ENCODE measurements around the gene CRACR2A. TPM values are rescaled to one million over a fixed set of nuclear protein-coding genes. Genes with fewer than 3 reads are reported as not detected.

Gene CRACR2A
- total and polyA plus RNA-seq, 10 of the 15 experiments (the other 5 are each of a cell fraction or from before 2014, with no cell fraction given): 2.1 to 18.0 (median 13.2) TPM

- no peak for TF ChIP-seq HSF1 (IDR thresholded peaks at IDR 0.05; ENCODE audit: low read depth, low read length)
- no peak for TF ChIP-seq SUPT20H (IDR thresholded peaks at IDR 0.05; ENCODE audit: borderline replicate concordance, control insufficient read depth, low read depth, low read length)
- TF ChIP-seq IRF5 (IDR thresholded peaks at IDR 0.05; ENCODE audit: borderline replicate concordance): no peak
- TF ChIP-seq ZNF207 (IDR thresholded peaks at IDR 0.05; ENCODE audit: borderline replicate concordance): peak; percentile 35; the same call in 1 of the 2 replicates
- no peak for TF ChIP-seq ZNF384 (IDR thresholded peaks at IDR 0.05; ENCODE audit: borderline replicate concordance, low read depth, low read length)
- TF ChIP-seq CTCF (IDR thresholded peaks at IDR 0.05 in 2 of 3, conservative IDR thresholded peaks at IDR 0.05 in 1 of 3; ENCODE audit: control insufficient read depth in 2 of 3, extremely low read depth in 1 of 3, insufficient read depth in 1 of 3, low read depth in 3 of 3, low read length in 3 of 3): peak; percentile 76 to 82 (median 80)
- no peak for TF ChIP-seq MEF2A (IDR thresholded peaks at IDR 0.05; ENCODE audit: insufficient read depth, low read depth, low read length)
- no peak for TF ChIP-seq JUNB (IDR thresholded peaks at IDR 0.05)
- TF ChIP-seq SUZ12 (IDR thresholded peaks at IDR 0.05; ENCODE audit: unreplicated experiment): no peak
- TF ChIP-seq FOS (IDR thresholded peaks at IDR 0.05; ENCODE audit: borderline replicate concordance, extremely low read depth, insufficient read length): no peak
- no peak for TF ChIP-seq STAT3 (IDR thresholded peaks at IDR 0.05; ENCODE audit: low read depth, low read length)
- TF ChIP-seq E4F1 (IDR thresholded peaks at IDR 0.05; ENCODE audit: borderline replicate concordance, partially characterized antibody): no peak
- TF ChIP-seq MLLT1 (IDR thresholded peaks at IDR 0.05): 0 out of 2 replicates have a peak, but pooled peaks have one; percentile 3
- no peak for TF ChIP-seq FOXM1 (IDR thresholded peaks at IDR 0.05; ENCODE audit: low read depth, low read length)
- TF ChIP-seq CREB1 (IDR thresholded peaks at IDR 0.05; ENCODE audit: low read depth): 0 out of 2 replicates have a peak, but pooled peaks have one; percentile 3
- TF ChIP-seq CHD1 (IDR thresholded peaks at IDR 0.05; ENCODE audit: low read depth, low read length): no peak
- no peak for TF ChIP-seq ATF2 (IDR thresholded peaks at IDR 0.05; ENCODE audit: low read length)
- TF ChIP-seq YY1 (IDR thresholded peaks at IDR 0.05; ENCODE audit: low read depth, low read length): peak; percentile 55; the same call in 1 of the 2 replicates
These were observed at the start of gene CRACR2A (continued) for GRCh38 chr12:3752741-3753486.

Data from GM12878 (cell line).